ENCODE results near the gene TRAPPC10. TPM values are rescaled to one million over a fixed set of nuclear protein-coding genes. Genes with fewer than 3 reads are reported as not detected.

Gene TRAPPC10
- total and polyA plus RNA-seq, 2 donors (not counting 1 experiment from before 2014, with no cell fraction given), result 61.7 to 145 TPM

DNA sequence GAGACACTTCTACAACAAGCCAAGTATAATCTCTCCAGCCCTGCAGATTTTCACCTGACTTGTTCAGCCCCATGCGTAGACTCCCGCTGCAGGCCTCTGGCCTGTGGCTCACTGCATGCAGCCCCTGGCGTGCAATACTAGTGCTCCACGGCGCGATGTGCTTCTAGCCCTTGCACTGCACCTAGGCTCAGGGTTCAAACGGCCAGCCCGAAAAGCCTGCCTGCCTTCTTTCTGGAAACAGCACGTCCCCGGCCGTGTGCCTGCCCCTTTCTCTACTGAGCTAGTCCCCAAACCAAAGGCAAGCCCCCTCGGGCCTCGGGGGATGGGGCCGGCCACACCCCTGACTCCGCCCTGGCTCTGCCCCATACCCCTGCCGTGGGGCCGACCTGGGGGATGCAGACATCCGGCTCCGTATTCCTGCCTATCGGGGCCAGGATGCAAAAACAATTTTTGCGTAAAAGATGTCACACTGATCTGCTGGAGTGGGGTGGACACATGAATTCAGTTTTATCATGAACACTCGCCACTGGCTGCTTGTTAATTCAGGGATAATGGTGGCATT is 26.3 kb upstream of the TRAPPC10 start:
- no peak overlapping the region for H3K27ac ChIP-seq (ENCODE audit: low read length in 2 of 2)
- H3K4me3 ChIP-seq (ENCODE audit: control extremely low read depth in 1 of 5, extremely low read depth in 1 of 5, insufficient read depth in 1 of 5, low read depth in 2 of 5, low read length in 4 of 5), result no peak overlapping the region
- H3K9me3 ChIP-seq (ENCODE audit: control extremely low read depth in 1 of 3, control insufficient read depth in 2 of 3, insufficient read depth in 1 of 3, low read length in 2 of 3), result no peaks in the 10 kb centered on the region
- no peak overlapping the region for H3K9ac ChIP-seq (ENCODE audit: low read length)
- no peak overlapping the region for H3K4me2 ChIP-seq (replicated peaks; ENCODE audit: low read depth, low read length, poor library complexity, severe bottlenecking)
- H3K4me1 Mint-ChIP-seq, result peaks cover 8% of the 10 kb centered on the region
- no peaks in the 10 kb centered on the region for H3K9me3 Mint-ChIP-seq (ENCODE audit: insufficient read depth)
- H3K36me3 ChIP-seq (replicated peaks in 1 of 2; ENCODE audit: control extremely low read depth in 1 of 2, control insufficient read depth in 1 of 2, extremely low read depth in 1 of 2, insufficient read depth in 2 of 2, low read length in 1 of 2), result peaks cover 0 to 7% of the 10 kb centered on the region in 2 experiments
- peak overlapping the region; percentile 56 for H3K27ac Mint-ChIP-seq
- CTCF ChIA-PET, result no interaction called here
- POLR2A ChIA-PET, result no interaction called here
- DNase-seq (no peak), ATAC-seq (ENCODE audit: low read depth) (no peak)
- H3K27me3 ChIP-seq (replicated peaks in 1 of 4; ENCODE audit: control extremely low read depth in 1 of 4, control insufficient read depth in 3 of 4, insufficient read depth in 4 of 4, low read length in 3 of 4), result peaks cover 0 to 5% (median 0%) of the 10 kb centered on the region in 4 experiments
- no peaks in the 10 kb centered on the region for H4K20me1 ChIP-seq (ENCODE audit: control insufficient read depth, insufficient read depth, low read length, poor library complexity, severe bottlenecking)
- no peaks in the 10 kb centered on the region for H3K27me3 Mint-ChIP-seq
- no peak for TF ChIP-seq CTCF (IDR thresholded peaks at IDR 0.05)
- no peak for TF ChIP-seq EZH2 (IDR thresholded peaks at IDR 0.05; ENCODE audit: borderline replicate concordance, insufficient read depth, low read depth, low read length, poor library complexity, severe bottlenecking)
- WGBS (ENCODE audit: insufficient coverage), result 31% methylated on average over 22 of the region's 22 CpGs
- H3K79me2 ChIP-seq (ENCODE audit: control insufficient read depth, insufficient read depth, low read length), result no peaks in the 10 kb centered on the region
- no peak overlapping the region for H3K4me3 Mint-ChIP-seq
- intact Hi-C loops (cut with micrococcal nuclease), result no loop called here
- no peaks in the 10 kb centered on the region for H3K4me1 ChIP-seq (ENCODE audit: control insufficient read depth in 2 of 2, insufficient read depth in 2 of 2, low read length in 2 of 2)
- no peak overlapping the region for H2AFZ ChIP-seq (ENCODE audit: insufficient read depth, low read depth, low read length, poor library complexity, severe bottlenecking)

DNA sequence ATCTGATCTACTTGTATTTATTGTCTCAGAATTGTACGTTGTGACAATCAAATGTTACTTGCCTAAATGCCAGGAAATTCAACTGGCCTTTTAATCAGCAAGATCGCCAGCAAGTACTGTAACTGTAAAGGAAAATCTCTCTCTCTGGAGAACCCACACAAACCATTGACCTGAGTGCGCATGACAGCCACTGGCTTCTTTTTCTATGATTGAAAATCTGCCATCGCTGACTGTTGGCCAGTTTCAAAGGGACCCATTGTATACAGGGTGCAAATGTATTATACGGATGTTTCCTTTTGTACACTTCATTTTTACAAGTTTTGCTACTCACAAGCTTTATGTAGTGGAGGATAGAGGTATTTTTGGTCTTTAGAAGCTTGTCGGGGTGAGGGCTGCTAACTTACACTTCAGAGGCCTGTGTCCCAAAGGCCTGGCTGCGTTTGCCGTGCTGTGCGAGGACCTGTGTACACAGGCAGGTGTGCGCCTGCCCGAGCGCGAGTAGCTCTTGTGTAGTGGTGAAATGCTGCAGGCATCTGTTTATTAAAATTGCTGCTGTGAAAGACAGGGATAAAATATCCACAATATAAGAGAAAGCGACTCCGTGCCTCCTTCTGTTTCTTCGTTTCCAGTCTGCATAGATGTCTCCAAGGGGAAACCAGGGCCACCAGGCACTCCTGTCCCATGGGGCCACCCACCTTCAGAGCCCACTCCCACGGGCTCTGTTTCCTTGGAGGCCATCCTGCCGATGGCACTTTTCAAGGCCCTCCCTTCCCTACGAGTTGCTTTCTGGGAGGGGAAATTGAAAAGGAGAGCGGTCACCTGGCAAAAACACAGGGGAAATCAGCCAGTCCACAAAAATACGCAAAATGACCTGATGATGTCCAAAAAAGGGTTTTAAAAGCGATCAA is 25.3 kb upstream of the TRAPPC10 start:
- TF ChIP-seq EZH2 (IDR thresholded peaks at IDR 0.05; ENCODE audit: borderline replicate concordance, insufficient read depth, low read depth, low read length, poor library complexity, severe bottlenecking), result no peak
- H3K4me3 Mint-ChIP-seq, result no peak overlapping the region
- Histone ChIP-seq H4K20me1 (ENCODE audit: control insufficient read depth, insufficient read depth, low read length, poor library complexity, severe bottlenecking) (no peaks in the 10 kb centered on the region), H2AFZ (ENCODE audit: insufficient read depth, low read depth, low read length, poor library complexity, severe bottlenecking) (no peak overlapping the region), H3K79me2 (ENCODE audit: control insufficient read depth, insufficient read depth, low read length) (no peaks in the 10 kb centered on the region), H3K9me3 (ENCODE audit: control extremely low read depth in 1 of 3, control insufficient read depth in 2 of 3, insufficient read depth in 1 of 3, low read length in 2 of 3) (no peaks in the 10 kb centered on the region), H3K27ac (ENCODE audit: low read length in 2 of 2) (no peak overlapping the region), H3K4me1 (ENCODE audit: control insufficient read depth in 2 of 2, insufficient read depth in 2 of 2, low read length in 2 of 2) (no peaks in the 10 kb centered on the region), H3K27me3 (replicated peaks in 1 of 4; ENCODE audit: control extremely low read depth in 1 of 4, control insufficient read depth in 3 of 4, insufficient read depth in 4 of 4, low read length in 3 of 4) (peaks cover 0 to 5% (median 0%) of the 10 kb centered on the region in 4 experiments), H3K4me3 (ENCODE audit: control extremely low read depth in 1 of 5, extremely low read depth in 1 of 5, insufficient read depth in 1 of 5, low read depth in 2 of 5, low read length in 4 of 5) (no peak overlapping the region), H3K4me2 (replicated peaks; ENCODE audit: low read depth, low read length, poor library complexity, severe bottlenecking) (no peak overlapping the region), H3K36me3 (replicated peaks in 1 of 2; ENCODE audit: control extremely low read depth in 1 of 2, control insufficient read depth in 1 of 2, extremely low read depth in 1 of 2, insufficient read depth in 2 of 2, low read length in 1 of 2) (no peaks in the 10 kb centered on the region), H3K9ac (ENCODE audit: low read length) (no peak overlapping the region)
- H3K9me3 Mint-ChIP-seq (ENCODE audit: insufficient read depth), result no peaks in the 10 kb centered on the region
- ATAC-seq (ENCODE audit: low read depth), result no peak
- WGBS (ENCODE audit: insufficient coverage), result 98% methylated on average over 8 of the region's 22 CpGs
- intact Hi-C loops (cut with micrococcal nuclease), result no loop called here
- no peak for DNase-seq
- CTCF ChIA-PET, result no interaction called here
- peaks cover 8% of the 10 kb centered on the region for H3K4me1 Mint-ChIP-seq
- H3K27ac Mint-ChIP-seq, result no peak overlapping the region
- no peaks in the 10 kb centered on the region for H3K27me3 Mint-ChIP-seq
- POLR2A ChIA-PET, result no interaction called here
